Measurements from ENCODE around the gene BTBD3.
A peak's percentile ranks its signal among the peaks of the same experiment; 100 is the strongest.

Gene BTBD3

DNA sequence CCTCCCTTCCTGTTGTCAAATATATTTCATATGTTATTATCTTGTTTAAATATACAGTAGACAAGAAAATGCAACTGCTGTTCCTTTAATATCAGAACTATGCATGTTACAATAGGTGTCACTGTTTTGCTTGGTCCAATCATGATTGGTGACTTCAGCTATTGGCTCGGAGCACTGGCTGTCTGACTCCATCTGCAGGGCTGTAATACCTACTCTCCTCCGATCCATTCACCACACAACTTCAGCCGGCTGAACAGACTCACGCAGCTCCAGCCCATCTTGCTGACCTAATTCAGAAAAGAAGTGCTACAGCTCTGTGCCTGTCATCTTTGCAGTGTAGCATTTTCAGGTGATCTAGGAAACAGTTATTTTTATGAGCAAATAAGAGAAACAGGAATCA is at the start of gene BTBD3:
Gene BTBD3, plus strand, starts transcription at position 231 of the 400 bp plus-strand sequence. CDS start 383 bp downstream, outside the sequence.
- DNase-seq = peak; percentile 78

- DNase-seq = no peak
These were observed 48.1 kb upstream of the BTBD3 start for GRCh38 chr20:11869641-11870040.

GRCh38 chr20:11870411-11870810 is 47.3 kb upstream of the BTBD3 start:
- DNase-seq = no peak

- no peak for DNase-seq
These were observed 41.1 kb upstream of the BTBD3 start for GRCh38 chr20:11876555-11876954.

GRCh38 chr20:11880680-11881079 is 37.0 kb upstream of the BTBD3 start:
- DNase-seq = no peak

GRCh38 chr20:11881449-11881848 is 36.2 kb upstream of the BTBD3 start:
- no peak for DNase-seq

GRCh38 chr20:11882651-11883050 is 35.0 kb upstream of the BTBD3 start:
- no peak for DNase-seq

- DNase-seq = no peak
These were observed 29.0 kb upstream of the BTBD3 start for GRCh38 chr20:11888648-11889047.

- DNase-seq = peak; percentile 94
These were observed 27.2 kb upstream of the BTBD3 start for GRCh38 chr20:11890331-11891076.

- DNase-seq = peak; percentile 74
These were observed 26.5 kb upstream of the BTBD3 start for GRCh38 chr20:11891077-11891775.

DNA sequence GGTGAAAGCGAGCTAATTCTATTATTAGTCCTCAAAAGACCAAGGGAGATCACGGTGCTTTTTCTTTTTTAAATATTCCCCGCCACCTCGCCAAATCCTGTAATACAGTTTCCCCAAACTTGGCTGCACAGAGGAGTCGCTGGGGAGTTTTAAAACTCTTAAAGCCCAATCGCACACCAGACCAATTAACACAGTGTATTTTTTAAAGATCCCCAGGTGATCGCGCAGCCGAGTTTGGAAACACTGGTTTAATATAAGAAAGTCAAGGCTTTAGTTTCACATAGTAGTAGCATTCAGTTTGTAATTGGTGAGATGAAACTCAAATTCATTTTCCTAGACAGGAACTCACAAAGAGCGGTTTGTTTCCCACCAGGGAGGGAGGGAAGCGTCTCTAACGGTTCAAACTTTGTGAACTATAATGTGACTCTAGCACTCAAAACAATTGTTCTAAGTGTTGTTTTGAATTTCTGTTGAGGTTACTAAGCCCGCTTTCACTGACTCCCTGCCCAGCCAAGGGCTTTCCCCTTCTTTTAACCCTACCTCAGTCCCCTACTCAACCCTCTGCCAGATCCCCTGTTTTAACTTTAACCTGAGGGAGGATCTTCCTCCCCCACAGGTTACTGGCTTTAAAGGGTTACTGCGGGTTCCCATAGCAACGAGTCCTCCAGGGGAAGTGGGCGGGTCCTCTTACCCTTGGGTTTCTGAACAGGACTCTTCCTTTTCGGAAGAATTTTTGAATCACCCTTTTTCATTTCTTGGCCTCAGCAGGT is 25.7 kb upstream of the BTBD3 start:
- peak; percentile 64 for DNase-seq

DNA sequence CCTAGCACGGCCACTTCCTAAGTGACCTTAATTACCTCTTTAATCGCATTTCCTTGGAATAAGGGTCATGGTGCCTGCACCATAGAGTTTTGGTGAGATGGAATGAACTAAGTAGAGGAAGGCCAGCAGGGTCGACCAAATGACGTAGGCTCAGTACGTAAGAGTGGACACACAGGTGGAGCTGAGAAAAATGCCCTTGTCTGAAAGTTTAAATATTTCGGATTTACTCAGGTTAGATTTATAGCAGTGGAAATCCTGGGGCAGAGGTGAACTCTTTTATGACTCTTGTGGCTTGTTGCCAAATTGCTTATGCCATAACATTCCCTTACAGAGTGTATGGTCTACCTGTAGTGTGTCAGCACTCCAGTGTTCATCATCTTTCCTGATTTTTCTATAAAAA is 23.6 kb upstream of the BTBD3 start:
- DNase-seq = no peak

DNA sequence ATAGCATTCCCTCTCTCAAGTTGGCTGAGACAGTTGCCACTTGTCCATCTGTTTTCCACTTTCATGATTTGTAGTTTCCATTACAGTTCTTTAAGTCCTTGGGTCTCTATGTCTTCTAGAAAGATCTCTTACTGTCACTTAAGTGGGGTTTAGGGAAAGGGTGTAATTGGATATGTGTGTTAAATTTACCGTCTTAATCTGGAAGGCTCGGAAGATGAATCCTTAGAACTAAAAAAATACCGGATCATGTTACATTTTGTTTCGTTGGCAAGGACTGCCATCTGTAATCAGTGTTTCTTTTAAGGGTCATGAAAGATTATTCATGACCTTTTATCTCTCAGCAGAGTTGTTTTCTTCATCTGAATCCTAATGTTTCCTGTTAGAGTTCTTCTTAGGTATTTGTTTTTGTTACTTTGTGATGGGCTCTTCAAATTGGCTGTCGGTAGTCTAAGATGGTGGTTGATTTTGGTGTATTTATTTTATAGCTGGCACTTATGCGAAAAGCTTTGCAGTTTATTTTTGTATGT is 21.8 kb upstream of the BTBD3 start:
- no peak for DNase-seq

DNA sequence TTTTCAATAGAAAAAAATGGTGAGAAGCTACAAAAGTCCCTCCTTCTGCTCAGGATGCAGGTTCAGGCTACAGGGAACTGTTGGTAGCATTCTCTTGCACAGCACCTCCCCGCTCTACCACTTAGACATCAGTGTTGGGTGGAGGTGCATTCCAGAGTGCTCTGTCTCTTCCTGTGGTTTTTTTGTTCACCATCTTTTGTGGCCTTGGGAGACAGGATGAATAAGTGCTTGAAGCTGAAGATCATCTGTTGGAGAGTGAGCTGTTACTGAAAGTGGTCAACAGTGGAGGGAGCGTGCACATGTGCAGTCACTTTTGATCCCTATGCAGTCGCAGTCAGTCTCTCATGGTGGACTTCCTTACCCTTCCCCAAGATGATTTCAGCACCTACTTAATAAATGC is 16.6 kb upstream of the BTBD3 start:
- DNase-seq = no peak

- DNase-seq = no peak
These were observed 15.4 kb upstream of the BTBD3 start for GRCh38 chr20:11902285-11902697.

DNA sequence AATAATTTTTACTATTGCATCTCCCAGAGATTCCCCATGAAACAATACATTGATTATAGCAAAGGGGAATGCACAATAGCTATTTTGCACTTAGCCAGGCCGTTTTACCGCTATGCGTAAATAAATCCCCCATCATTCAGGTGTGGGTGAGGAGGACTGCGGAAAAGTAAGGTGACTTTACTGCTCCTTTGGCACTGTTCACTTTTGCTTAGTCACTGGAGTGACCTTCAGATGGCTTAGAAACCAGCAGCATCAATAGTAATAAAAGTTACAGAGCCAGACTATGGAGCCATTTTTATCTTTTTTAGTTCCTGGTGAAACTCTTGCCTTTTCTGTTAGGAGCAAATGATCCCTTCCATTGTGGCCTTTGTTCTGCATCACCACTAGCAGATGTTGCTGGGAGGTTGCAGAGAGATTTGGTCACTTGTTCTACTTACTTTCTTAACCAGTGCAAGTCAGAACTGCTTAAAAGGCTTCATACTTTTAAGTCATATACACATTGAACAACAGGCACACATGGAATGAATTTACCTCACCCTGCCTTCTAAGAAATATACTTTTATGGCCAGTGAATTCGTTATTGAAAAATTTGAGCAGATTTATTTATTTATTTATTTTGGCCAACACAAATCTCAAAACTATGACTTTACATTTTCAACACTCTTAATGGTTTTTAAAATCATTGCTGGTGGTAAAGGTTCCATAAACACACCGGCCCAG is 12.1 kb upstream of the BTBD3 start:
- DNase-seq = no peak

- no peak for DNase-seq
These were observed 10.8 kb upstream of the BTBD3 start for GRCh38 chr20:11906626-11907480.

GRCh38 chr20:11907621-11908020 is 10.1 kb upstream of the BTBD3 start:
- DNase-seq = no peak

GRCh38 chr20:11912013-11912658 is 5.6 kb upstream of the BTBD3 start:
- peak; percentile 7 for DNase-seq

GRCh38 chr20:11912659-11913415 is 4.9 kb upstream of the BTBD3 start:
- DNase-seq = no peak

Data from midbrain (tissue), 1 donor.